Astrocyte of the cerebellum (primary cell): ENCODE data around the gene CAMKK2.
"Not testable (repeated sequence)": the region's sequence is repeated elsewhere in the genome, so short reads cannot be mapped to it uniquely, and the experiment has no call there.

Experiments used
- DNase-seq: peaks from one replicate; pipeline ENCODE4 v3.0.0-alpha.2; 2011; ENCODE audit warnings: low read depth
- H3K4me3 ChIP-seq: 2 replicates; pipeline ENCODE4 v1.5.1; 2011; ENCODE audit warnings: mild to moderate bottlenecking, low read depth, low read length, moderate library complexity
- in situ Hi-C: cut with HindIII; loops from 2 replicates; pipeline ENCODE4 v1.10.0; 2017; ENCODE audit warnings: low sequenced_read_pairs
- TF ChIP-seq, protein P1 (sequence below): IDR thresholded peaks from 2 replicates; pipeline ENCODE4 v1.5.1; 2012; ENCODE audit warnings: low read length, low read depth, moderate library complexity, mild to moderate bottlenecking; ENCODE audit errors: missing control alignments

Gene CAMKK2

GRCh38 chr12:121284551-121285390 is 11.7 kb downstream of the CAMKK2 start:
- no peak overlapping the region for H3K4me3 ChIP-seq
- in situ Hi-C loops = no loop called here
- no peak for DNase-seq
- TF ChIP-seq, protein P1, sequence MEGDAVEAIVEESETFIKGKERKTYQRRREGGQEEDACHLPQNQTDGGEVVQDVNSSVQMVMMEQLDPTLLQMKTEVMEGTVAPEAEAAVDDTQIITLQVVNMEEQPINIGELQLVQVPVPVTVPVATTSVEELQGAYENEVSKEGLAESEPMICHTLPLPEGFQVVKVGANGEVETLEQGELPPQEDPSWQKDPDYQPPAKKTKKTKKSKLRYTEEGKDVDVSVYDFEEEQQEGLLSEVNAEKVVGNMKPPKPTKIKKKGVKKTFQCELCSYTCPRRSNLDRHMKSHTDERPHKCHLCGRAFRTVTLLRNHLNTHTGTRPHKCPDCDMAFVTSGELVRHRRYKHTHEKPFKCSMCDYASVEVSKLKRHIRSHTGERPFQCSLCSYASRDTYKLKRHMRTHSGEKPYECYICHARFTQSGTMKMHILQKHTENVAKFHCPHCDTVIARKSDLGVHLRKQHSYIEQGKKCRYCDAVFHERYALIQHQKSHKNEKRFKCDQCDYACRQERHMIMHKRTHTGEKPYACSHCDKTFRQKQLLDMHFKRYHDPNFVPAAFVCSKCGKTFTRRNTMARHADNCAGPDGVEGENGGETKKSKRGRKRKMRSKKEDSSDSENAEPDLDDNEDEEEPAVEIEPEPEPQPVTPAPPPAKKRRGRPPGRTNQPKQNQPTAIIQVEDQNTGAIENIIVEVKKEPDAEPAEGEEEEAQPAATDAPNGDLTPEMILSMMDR = no peak

- in situ Hi-C loops = no loop called here
- no peak for DNase-seq
- TF ChIP-seq, protein P1 = no peak
- H3K4me3 ChIP-seq = no peak overlapping the region
Measured at GRCh38 chr12:121283841-121284240, 12.7 kb downstream of the CAMKK2 start.

GRCh38 chr12:121283388-121283787 is 13.1 kb downstream of the CAMKK2 start:
- in situ Hi-C loops = no loop called here
- DNase-seq = no peak
- no peak overlapping the region for H3K4me3 ChIP-seq
- TF ChIP-seq, protein P1 = no peak

- in situ Hi-C loops, DNase-seq, H3K4me3 ChIP-seq: not testable (repeated sequence)
Measured at GRCh38 chr12:121282910-121283309, 13.6 kb downstream of the CAMKK2 start.

DNA sequence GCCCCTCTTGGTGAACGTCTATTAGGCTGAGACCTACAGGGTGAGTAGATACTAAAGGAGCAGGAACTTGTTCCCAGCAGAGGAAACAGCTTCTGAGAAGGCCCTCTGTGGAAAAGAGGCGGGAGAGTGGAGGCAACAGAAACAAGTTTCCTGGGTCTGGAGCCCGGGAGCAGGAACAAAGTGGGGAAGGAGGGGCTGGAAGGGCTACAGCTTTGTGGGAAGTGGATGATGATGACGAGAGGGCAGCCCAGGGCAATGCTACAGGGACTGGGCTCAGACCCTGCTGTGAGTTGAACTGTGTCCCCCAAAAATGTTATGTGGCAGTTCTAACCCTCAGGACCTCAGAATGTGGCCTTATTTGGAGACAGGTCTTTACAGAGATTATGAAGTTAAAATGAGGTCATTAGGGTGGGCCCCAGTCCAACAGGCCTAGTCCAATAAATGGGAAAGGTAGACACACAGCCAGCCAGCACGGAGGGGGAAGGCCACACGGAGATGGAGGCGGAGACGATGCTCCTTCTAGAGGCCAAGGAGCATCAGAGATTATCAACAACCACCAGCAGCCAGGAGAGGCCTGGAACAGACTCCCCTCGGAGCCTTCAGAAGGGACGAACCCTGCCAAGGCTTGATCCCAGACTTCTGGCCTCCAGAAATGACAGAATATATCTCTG is 14.3 kb downstream of the CAMKK2 start:
- DNase-seq = no peak
- H3K4me3 ChIP-seq = no peak overlapping the region
- in situ Hi-C loops = no loop called here
- TF ChIP-seq, protein P1 = no peak

DNA sequence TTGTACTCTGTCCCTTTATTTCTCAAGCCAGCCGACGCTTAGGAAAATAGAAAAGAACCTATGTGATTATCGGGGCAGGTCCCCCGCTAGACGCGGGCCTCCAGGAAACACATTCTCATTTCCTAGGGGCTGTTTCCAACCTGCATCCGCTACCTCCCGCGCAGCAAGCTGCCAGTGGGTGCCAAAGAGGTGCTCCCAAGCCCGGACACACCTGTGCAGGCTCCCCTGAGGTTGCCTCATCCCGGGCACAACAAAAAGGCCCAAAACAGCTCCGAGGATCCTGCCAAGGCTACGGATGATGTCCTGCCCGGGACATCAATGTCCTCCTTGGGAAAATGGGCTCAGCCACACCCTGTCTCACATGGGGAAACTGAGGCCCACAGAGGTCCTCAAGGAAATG is 15.4 kb downstream of the CAMKK2 start:
- H3K4me3 ChIP-seq, in situ Hi-C loops, DNase-seq: not testable (repeated sequence)

GRCh38 chr12:121280531-121280930 is 16.0 kb downstream of the CAMKK2 start:
- in situ Hi-C loops = not testable (repeated sequence)

DNA sequence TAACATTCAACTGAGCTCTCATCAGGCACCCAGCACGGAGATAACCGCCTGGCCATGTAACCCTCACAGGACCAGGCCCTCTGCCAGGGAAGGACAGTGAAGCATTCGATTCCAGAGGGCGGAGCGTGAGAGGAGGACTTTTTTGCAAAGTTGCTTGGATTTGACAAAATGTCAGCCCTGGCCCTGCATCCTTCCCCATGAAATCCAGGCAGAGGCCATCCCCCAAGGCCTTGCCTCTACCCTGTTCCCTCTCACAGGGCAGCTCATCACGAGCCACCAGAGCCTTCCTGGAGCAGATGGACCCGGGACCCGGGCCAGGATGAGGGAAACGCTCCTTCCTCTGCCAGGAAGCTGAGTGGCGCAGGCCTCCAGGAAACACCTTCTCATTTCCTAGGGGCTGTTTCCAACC is 17.0 kb downstream of the CAMKK2 start:
- TF ChIP-seq, protein P1 = no peak
- no peak for DNase-seq
- no peak overlapping the region for H3K4me3 ChIP-seq
- in situ Hi-C loops = no loop called here

More at GRCh38 chr12:121280531-121280930, 16.0 kb downstream of the CAMKK2 start:
- not testable (repeated sequence) for H3K4me3 ChIP-seq, DNase-seq
